AG10803 (cell line): Measurements from ENCODE around the gene ATXN1.

Experiments
- DNase-seq: peaks from one replicate; pipeline ENCODE4 v3.0.0; 2010; ENCODE audit warnings: low read depth
- H3K4me3 ChIP-seq: 2 replicates; pipeline ENCODE4 v1.5.1; 2011; ENCODE audit warnings: mild to moderate bottlenecking, low read length, control low read depth
- CTCF ChIP-seq: conservative IDR thresholded peaks from 2 replicates; pipeline ENCODE4 v1.5.1; 2011; ENCODE audit warnings: mild to moderate bottlenecking, low read length, control low read depth, inconsistent platforms

The ATXN1 gene

GRCh38 chr6:16766043-16766536 is 4.8 kb upstream of the ATXN1 start:
- TF ChIP-seq CTCF: no peak
- H3K4me3 ChIP-seq: no peak overlapping the region
- peak; percentile 96 for DNase-seq

DNA sequence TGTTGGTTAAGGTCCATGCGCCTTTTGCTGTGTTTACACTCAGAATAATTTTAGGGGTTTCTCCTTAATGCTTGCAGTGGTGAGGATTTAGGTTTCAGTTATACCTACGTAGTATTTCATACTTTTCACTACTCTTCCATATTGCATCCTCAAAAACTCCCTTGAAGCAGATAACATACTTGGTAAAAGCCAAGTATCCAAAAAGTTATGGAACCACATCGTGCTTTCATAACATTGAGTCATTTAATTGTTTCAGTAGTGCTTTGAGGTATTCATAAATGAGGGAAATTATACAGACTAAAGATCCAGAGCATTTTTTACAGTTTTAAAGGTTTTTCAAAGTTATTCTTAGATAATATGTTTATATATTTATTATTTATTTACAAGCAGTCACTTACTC is 4.0 kb upstream of the ATXN1 start:
- no peak for DNase-seq
- no peak for TF ChIP-seq CTCF
- no peak overlapping the region for H3K4me3 ChIP-seq

DNA sequence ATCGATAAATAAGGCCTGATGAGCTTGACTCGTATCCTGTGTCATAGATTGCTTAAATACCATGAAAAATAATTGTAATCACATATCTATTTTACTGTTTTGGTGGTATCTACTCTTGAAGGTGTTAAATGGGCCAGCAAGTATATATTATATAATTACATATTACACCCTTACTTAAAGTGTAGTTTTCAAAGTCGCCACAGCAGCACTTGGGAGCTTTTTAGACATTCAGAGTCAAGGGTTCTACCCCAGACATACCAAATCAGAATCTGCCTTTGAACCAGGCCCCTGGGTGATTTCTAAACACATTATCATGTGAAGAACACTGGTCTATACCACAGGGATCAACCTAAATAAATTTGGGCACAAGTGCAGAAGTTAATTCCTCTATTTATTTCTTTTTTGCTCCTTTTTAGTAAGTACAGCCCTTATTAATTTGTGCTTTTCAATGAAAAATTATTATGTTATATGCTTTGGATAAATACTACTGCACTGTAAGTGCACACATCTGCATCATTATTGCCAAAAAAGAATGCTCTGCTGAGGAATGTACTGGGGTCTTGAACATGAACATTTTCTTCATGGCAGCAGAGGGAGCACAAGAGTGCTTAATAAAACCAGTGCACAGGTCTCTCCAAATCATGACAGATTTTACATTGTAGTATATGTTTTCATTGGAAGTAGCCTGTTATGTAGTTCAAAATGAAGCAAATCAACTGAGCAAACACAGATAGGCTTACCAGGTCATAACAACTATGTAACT is 3.1 kb upstream of the ATXN1 start:
- H3K4me3 ChIP-seq: peak overlapping the region; percentile 23
- peak; percentile 70 for DNase-seq
- peak; percentile 68 for TF ChIP-seq CTCF

GRCh38 chr6:16762550-16763477 is 1.6 kb upstream of the ATXN1 start:
- H3K4me3 ChIP-seq: peak overlapping the region; percentile 85
- TF ChIP-seq CTCF: peak; percentile 95
- DNase-seq: peak; percentile 89

- TF ChIP-seq CTCF: no peak
- no peak for DNase-seq
- peak overlapping the region; percentile 85 for H3K4me3 ChIP-seq
Measured at GRCh38 chr6:16762268-16762549, 949 bp upstream of the ATXN1 start.

- no peak for TF ChIP-seq CTCF
- peak overlapping the region; percentile 85 for H3K4me3 ChIP-seq
- DNase-seq: peak; percentile 92
Measured at GRCh38 chr6:16761471-16762267, 409 bp upstream of the ATXN1 start.
